BJ (cell line): ENCODE data around the gene KLF4. TPM values are rescaled to one million over a fixed set of nuclear protein-coding genes. Genes with fewer than 3 reads are reported as not detected.

Source experiments
- CTCF ChIA-PET: fragments of 350-600 bp; formaldehyde crosslinking; extraction: SDS; loops from one replicate; lab custom pipeline; 2021; ENCODE audit warnings: antibody characterized with exemption, inconsistent platforms; lab: Yijun Ruan, JAX
- POLR2A ChIA-PET: fragments of 300-600 bp; sonication (Branson Sonifier 250); formaldehyde crosslinking; extraction: SDS; loops from one replicate; lab custom pipeline; 2021; ENCODE audit warnings: antibody characterized with exemption; lab: Charles Lee
- DNase-seq: peaks from one replicate; pipeline ENCODE4 v3.0.0-alpha.2; 2011; ENCODE audit warnings: low read depth
- H3K27me3 ChIP-seq: 2 replicates; pipeline ENCODE4 v1.6.0; 2011; ENCODE audit warnings: low read length; ENCODE audit not compliant: control insufficient read depth, insufficient read depth
- H3K36me3 ChIP-seq: 2 replicates; pipeline ENCODE4 v1.5.1; 2011; ENCODE audit warnings: low read length; ENCODE audit not compliant: control insufficient read depth, insufficient read depth
- H3K4me3 ChIP-seq: 2 replicates; pipeline ENCODE4 v1.5.1; 2011; ENCODE audit warnings: low read depth, mild to moderate bottlenecking, control low read depth, low read length
- CTCF ChIP-seq: IDR thresholded peaks from 2 replicates; pipeline ENCODE4 v1.5.1; 2011; ENCODE audit warnings: low read depth, mild to moderate bottlenecking, control low read depth, inconsistent platforms, low read length, moderate library complexity; ENCODE audit not compliant: insufficient read depth
- polyA minus RNA-seq: library from RNA; depleted of rRNA, polyadenylated mRNA; stranded (reverse); fragments of >200 nt; gene quantifications from 2 replicates; pipeline ENCODE4 v1.2.3, GENCODE V29; 2011; rRNA and poly(A)+ RNA removed
- polyA plus RNA-seq: library from polyadenylated mRNA; depleted of rRNA; stranded (reverse); fragments of >200 nt; gene quantifications from 2 replicates; pipeline ENCODE4 v1.2.3, GENCODE V29; 2011; rRNA removed

Gene KLF4
- 4.3 and 5.2 TPM in 2 replicates for polyA plus RNA-seq
- polyA minus RNA-seq: 3.5 and 4.3 TPM in 2 replicates

- POLR2A ChIA-PET: interaction anchor here (0.6 to 0.7 kb wide), 3 partner anchors 10 to 215 kb away, joined by 3 to 7 read pairs (median 3); no protein-coding TSS in a partner anchor
Measured at GRCh38 chr9:107489687-107490605, at the start of gene KLF4. TSS of gene KLF4 (minus strand) at chr9:107489769. CDS start at chr9:107489172, 597 bp downstream.

GRCh38 chr9:107536462-107536861, 46.9 kb upstream of the KLF4 start:
- Histone ChIP-seq H3K36me3 (no peaks in the 10 kb centered on the region), H3K27me3 (no peaks in the 10 kb centered on the region), H3K4me3 (no peak overlapping the region)
- no peak for TF ChIP-seq CTCF
- ChIA-PET CTCF (no interaction called here), POLR2A (no interaction called here)
- no peak for DNase-seq

More at GRCh38 chr9:107489687-107490605, at the start of gene KLF4:
- no peaks in the 10 kb centered on the region; the same call in 1 of the 2 replicates for H3K27me3 ChIP-seq
- H3K4me3 ChIP-seq: peak within 1 kb of the TSS; percentile 93
- CTCF ChIA-PET: interaction anchor here (0.6 kb wide), 1 partner anchor 1076 kb away, joined by 5 read pairs; no protein-coding TSS in a partner anchor
- no peak for TF ChIP-seq CTCF
- DNase-seq: peak; percentile 47
- peaks cover 13% of the 10 kb centered on the region for H3K36me3 ChIP-seq

GRCh38 chr9:107534510-107535078, 45.0 kb upstream of the KLF4 start:
- H3K36me3 ChIP-seq: no peaks in the 10 kb centered on the region
- no peaks in the 10 kb centered on the region for H3K27me3 ChIP-seq
- ChIA-PET POLR2A (no interaction called here), CTCF (no interaction called here)
- no peak overlapping the region for H3K4me3 ChIP-seq
- no peak for TF ChIP-seq CTCF
- DNase-seq: no peak

GRCh38 chr9:107530679-107531078, 41.1 kb upstream of the KLF4 start:
- no peaks in the 10 kb centered on the region for H3K27me3 ChIP-seq
- CTCF ChIA-PET: no interaction called here
- no peak for TF ChIP-seq CTCF
- H3K36me3 ChIP-seq: no peaks in the 10 kb centered on the region
- no peak overlapping the region for H3K4me3 ChIP-seq
- DNase-seq: no peak
- POLR2A ChIA-PET: no interaction called here

- no peaks in the 10 kb centered on the region for H3K27me3 ChIP-seq
- ChIA-PET POLR2A (no interaction called here), CTCF (interaction anchor here (0.6 kb wide), 1 partner anchor 242 kb away, joined by 4 read pairs; no protein-coding TSS in a partner anchor)
- no peak for DNase-seq
- TF ChIP-seq CTCF: no peak
- H3K36me3 ChIP-seq: no peaks in the 10 kb centered on the region
- H3K4me3 ChIP-seq: no peak overlapping the region
Measured at GRCh38 chr9:107528686-107529085, 39.1 kb upstream of the KLF4 start.
